ENCODE results near the gene ETFRF1.

Gene ETFRF1

GRCh38 chr12:25253371-25254068 is 58.5 kb downstream of the ETFRF1 start:
- H3K9ac ChIP-seq (ENCODE audit: low read length): no peak overlapping the region
- H3K27me3 ChIP-seq (ENCODE audit: control insufficient read depth, insufficient read depth, low read length): no peaks in the 10 kb centered on the region
- H3K36me3 ChIP-seq (ENCODE audit: control insufficient read depth, insufficient read depth, low read length): no peaks in the 10 kb centered on the region
- no peaks in the 10 kb centered on the region for H3K9me3 ChIP-seq (ENCODE audit: control insufficient read depth, low read length)
- H3K4me1 ChIP-seq (ENCODE audit: control insufficient read depth, insufficient read depth, low read length): peaks cover 42% of the 10 kb centered on the region
- no peak overlapping the region for H3K4me3 ChIP-seq (ENCODE audit: low read length)

DNA sequence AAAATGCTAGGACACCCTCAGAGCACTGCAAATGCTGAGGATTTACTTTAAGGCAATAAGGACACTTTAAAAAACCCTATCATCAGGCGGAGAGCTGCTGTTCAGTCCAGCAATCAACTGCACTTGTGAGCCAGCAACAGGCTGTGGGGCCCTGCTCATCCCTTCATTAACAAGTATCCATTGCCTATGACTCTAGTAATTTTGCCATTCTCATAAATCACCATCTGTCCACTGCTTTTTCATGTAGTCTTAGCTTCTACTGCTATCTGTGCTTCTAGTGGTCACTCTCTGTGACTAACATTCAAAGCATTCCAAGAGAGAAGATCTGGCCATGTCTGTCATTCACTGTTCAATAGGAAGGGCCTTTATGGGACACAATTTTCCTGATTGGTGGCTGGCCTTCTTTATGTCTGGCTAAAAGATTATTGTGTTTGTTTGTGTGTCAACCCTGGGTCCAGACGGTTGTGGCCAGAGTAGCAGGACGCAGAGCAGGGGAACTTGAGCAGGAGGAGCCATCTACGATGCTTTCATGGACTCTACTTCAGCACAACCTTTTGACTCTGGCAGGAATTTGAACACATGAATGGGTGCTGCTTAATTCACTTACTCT is 59.3 kb downstream of the ETFRF1 start:
- Histone ChIP-seq H3K9ac (ENCODE audit: low read length) (no peak overlapping the region), H3K36me3 (ENCODE audit: control insufficient read depth, insufficient read depth, low read length) (no peaks in the 10 kb centered on the region), H3K27me3 (ENCODE audit: control insufficient read depth, insufficient read depth, low read length) (no peaks in the 10 kb centered on the region), H3K9me3 (ENCODE audit: control insufficient read depth, low read length) (no peaks in the 10 kb centered on the region), H3K4me3 (ENCODE audit: low read length) (no peak overlapping the region), H3K4me1 (ENCODE audit: control insufficient read depth, insufficient read depth, low read length) (peaks cover 40% of the 10 kb centered on the region)

All from mucosa of stomach (tissue), 1 donor.